Calu3 (cell line): ENCODE measurements around the gene RBM4B. TPM values are rescaled to one million over a fixed set of nuclear protein-coding genes. Genes with fewer than 3 reads are reported as not detected.

Experiments used
- BruUV-seq: library from RNA; stranded (reverse); fragments of 400-500 nt; replicated peaks from 2 replicates; lab custom pipeline; 2021; lab: Mats Ljungman, UMichigan
- CTCF ChIA-PET: fragments of 300-600 bp; sonication (Branson Sonifier 250); formaldehyde crosslinking; loops from one replicate; lab custom pipeline; 2022; ENCODE audit warnings: antibody characterized with exemption; lab: Charles Lee
- DNase-seq: peaks from one replicate; pipeline ENCODE4 v3.0.0; 2022
- H3K27ac Mint-ChIP-seq: one replicate; pipeline ENCODE4 v1.8.0; 2022; ENCODE audit warnings: mixed read lengths; ENCODE audit not compliant: unreplicated experiment
- H3K27me3 Mint-ChIP-seq: one replicate; pipeline ENCODE4 v1.8.0; 2022; ENCODE audit warnings: mixed read lengths; ENCODE audit not compliant: unreplicated experiment
- H3K36me3 Mint-ChIP-seq: one replicate; pipeline ENCODE4 v1.8.0; 2022; ENCODE audit warnings: mild to moderate bottlenecking, moderate library complexity, mixed read lengths; ENCODE audit not compliant: insufficient read depth, unreplicated experiment
- H3K4me1 Mint-ChIP-seq: one replicate; pipeline ENCODE4 v1.8.0; 2022; ENCODE audit warnings: mild to moderate bottlenecking, low read depth, mixed read lengths; ENCODE audit not compliant: unreplicated experiment
- H3K4me3 Mint-ChIP-seq: one replicate; pipeline ENCODE4 v1.8.0; 2022; ENCODE audit warnings: mild to moderate bottlenecking, low read depth, moderate library complexity, mixed read lengths; ENCODE audit not compliant: unreplicated experiment
- H3K9me3 Mint-ChIP-seq: one replicate; pipeline ENCODE4 v1.8.0; 2022; ENCODE audit warnings: low read depth, mixed read lengths; ENCODE audit not compliant: unreplicated experiment
- CTCF ChIP-seq: fragments of 200-600 bp; IDR thresholded peaks from one replicate; pipeline ENCODE4 v1.8.0; 2022; ENCODE audit warnings: antibody characterized with exemption; ENCODE audit not compliant: unreplicated experiment
- intact Hi-C: fragments of 100-400 bp; cut with micrococcal nuclease; formaldehyde crosslinking; loops from one replicate; pipeline ENCODE4 v1.10.0; 2022; ENCODE audit not compliant: unreplicated experiment
- total RNA-seq: library from RNA; stranded (reverse); gene quantifications from 2 replicates; pipeline ENCODE4 v1.2.3, GENCODE V29; 2022

RBM4B gene
- total RNA-seq, 1 experiment from 2014 or later: 23.0 TPM

GRCh38 chr11:66716996-66717395 is 39.3 kb upstream of the RBM4B start:
- Mint-ChIP-seq H3K4me1 (peaks cover 52% of the 10 kb centered on the region), H3K36me3 (peaks cover 52% of the 10 kb centered on the region), H3K9me3 (no peaks in the 10 kb centered on the region), H3K27ac (peak overlapping the region; percentile 16), H3K4me3 (peak overlapping the region; percentile 89), H3K27me3 (no peaks in the 10 kb centered on the region)
- CTCF ChIA-PET: no interaction called here
- DNase-seq: no peak
- intact Hi-C loops: no loop called here
- no peak for TF ChIP-seq CTCF
- no TSS peak for BruUV-seq

GRCh38 chr11:66715346-66716085 is 37.8 kb upstream of the RBM4B start:
- Mint-ChIP-seq H3K27ac (no peak overlapping the region), H3K9me3 (no peaks in the 10 kb centered on the region), H3K36me3 (peaks cover 50% of the 10 kb centered on the region), H3K4me3 (no peak overlapping the region), H3K4me1 (peaks cover 41% of the 10 kb centered on the region), H3K27me3 (no peaks in the 10 kb centered on the region)
- no TSS peak for BruUV-seq
- TF ChIP-seq CTCF: no peak
- DNase-seq: no peak
- intact Hi-C loops: no loop called here
- CTCF ChIA-PET: interaction anchor here (0.6 kb wide), 1 partner anchor 13 kb away, joined by 3 read pairs; no protein-coding TSS in a partner anchor

GRCh38 chr11:66713746-66714480 is 36.2 kb upstream of the RBM4B start:
- no peak for TF ChIP-seq CTCF
- intact Hi-C loops: no loop called here
- Mint-ChIP-seq H3K27ac (no peak overlapping the region), H3K36me3 (peaks cover 39% of the 10 kb centered on the region), H3K4me3 (no peak overlapping the region), H3K9me3 (no peaks in the 10 kb centered on the region), H3K4me1 (peaks cover 25% of the 10 kb centered on the region), H3K27me3 (no peaks in the 10 kb centered on the region)
- BruUV-seq: no TSS peak
- CTCF ChIA-PET: no interaction called here
- DNase-seq: no peak

- intact Hi-C loops: no loop called here
- BruUV-seq: no TSS peak
- no peak for TF ChIP-seq CTCF
- no peak for DNase-seq
- Mint-ChIP-seq H3K4me3 (no peak overlapping the region), H3K9me3 (no peaks in the 10 kb centered on the region), H3K4me1 (no peaks in the 10 kb centered on the region), H3K27ac (no peak overlapping the region), H3K27me3 (no peaks in the 10 kb centered on the region), H3K36me3 (peaks cover 39% of the 10 kb centered on the region)
- CTCF ChIA-PET: interaction anchor here (0.5 kb wide), 1 partner anchor 34 kb away, joined by 4 read pairs; no protein-coding TSS in a partner anchor
Measured at GRCh38 chr11:66710384-66710930, 32.8 kb upstream of the RBM4B start.
